ENCODE measurements around the gene ZNF487. TPM values are rescaled to one million over a fixed set of nuclear protein-coding genes. Genes with fewer than 3 reads are reported as not detected.
"Not testable (repeated sequence)": the region's sequence is repeated elsewhere in the genome, so short reads cannot be mapped to it uniquely, and the experiment has no call there.

ZNF487 gene
- total and polyA plus RNA-seq, 2 donors (not counting 1 experiment from before 2014, with no cell fraction given) = 4.0 TPM

DNA sequence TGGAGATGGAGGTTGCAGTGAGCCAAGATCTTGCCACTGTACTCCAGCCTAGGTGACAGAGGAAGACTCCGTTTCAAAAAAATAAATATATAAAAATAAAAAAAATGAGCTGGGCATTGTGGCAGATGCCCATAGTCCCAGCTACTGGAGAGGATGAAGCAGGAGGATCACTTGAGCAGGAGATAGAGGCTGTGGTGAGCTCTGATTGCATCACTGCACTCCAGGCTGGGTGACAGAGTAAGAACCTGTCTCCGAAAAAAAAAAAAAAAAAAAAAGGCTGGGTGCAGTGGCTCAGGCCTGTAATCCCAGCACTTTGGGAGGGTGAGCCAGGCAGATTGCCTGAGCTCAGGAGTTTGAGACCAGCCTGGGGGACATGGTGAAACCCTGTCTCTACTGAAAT lies 11.8 kb downstream of the ZNF487 start:
- no peak for DNase-seq (ENCODE audit: low read depth in 2 of 2)
- no peaks in the 10 kb centered on the region for H4K20me1 ChIP-seq (ENCODE audit: control insufficient read depth, extremely low read depth, insufficient read depth, low read length)
- H3K9ac ChIP-seq (ENCODE audit: insufficient read depth, low read length) = no peak overlapping the region
- H3K36me3 ChIP-seq (ENCODE audit: control insufficient read depth, insufficient read depth, low read length) = no peaks in the 10 kb centered on the region
- H3K4me1 ChIP-seq (ENCODE audit: control insufficient read depth, extremely low read depth, insufficient read depth, low read length) = no peaks in the 10 kb centered on the region
- no peaks in the 10 kb centered on the region for H3K27me3 ChIP-seq (ENCODE audit: control insufficient read depth, insufficient read depth, low read length)
- H3K4me3 ChIP-seq (replicated peaks in 1 of 4; ENCODE audit: control extremely low read depth in 1 of 4, insufficient read depth in 1 of 4, low read depth in 3 of 4, low read length in 4 of 4) = no peak overlapping the region
- H3K27ac ChIP-seq (ENCODE audit: insufficient read depth, low read length) = no peak overlapping the region
- TF ChIP-seq EZH2 (IDR thresholded peaks at IDR 0.05; ENCODE audit: low read length, missing control alignments) = no peak
- TF ChIP-seq CTCF (conservative IDR thresholded peaks at IDR 0.05 in 1 of 2, IDR thresholded peaks at IDR 0.05 in 1 of 2; ENCODE audit: low read depth in 1 of 2, low read length in 2 of 2) = no peak
- no peak overlapping the region for H2AFZ ChIP-seq (ENCODE audit: low read length)
- no peaks in the 10 kb centered on the region for H3K9me3 ChIP-seq (ENCODE audit: control insufficient read depth, insufficient read depth, low read depth, low read length)
- H3K4me2 ChIP-seq (ENCODE audit: extremely low read depth, insufficient read depth, low read length) = no peak overlapping the region
- no peaks in the 10 kb centered on the region for H3K79me2 ChIP-seq (ENCODE audit: control insufficient read depth, insufficient read depth, low read length)

- Histone ChIP-seq H3K79me2 (ENCODE audit: control insufficient read depth, insufficient read depth, low read length) (no peaks in the 10 kb centered on the region), H3K9me3 (ENCODE audit: control insufficient read depth, insufficient read depth, low read depth, low read length) (no peaks in the 10 kb centered on the region), H3K27ac (ENCODE audit: insufficient read depth, low read length) (no peak overlapping the region), H3K9ac (ENCODE audit: insufficient read depth, low read length) (no peak overlapping the region), H3K36me3 (ENCODE audit: control insufficient read depth, insufficient read depth, low read length) (no peaks in the 10 kb centered on the region), H4K20me1 (ENCODE audit: control insufficient read depth, extremely low read depth, insufficient read depth, low read length) (no peaks in the 10 kb centered on the region), H3K4me2 (ENCODE audit: extremely low read depth, insufficient read depth, low read length) (no peak overlapping the region), H3K4me3 (replicated peaks in 1 of 4; ENCODE audit: control extremely low read depth in 1 of 4, insufficient read depth in 1 of 4, low read depth in 3 of 4, low read length in 4 of 4) (no peak overlapping the region), H3K4me1 (ENCODE audit: control insufficient read depth, extremely low read depth, insufficient read depth, low read length) (peaks cover 6% of the 10 kb centered on the region), H3K27me3 (ENCODE audit: control insufficient read depth, insufficient read depth, low read length) (no peaks in the 10 kb centered on the region), H2AFZ (ENCODE audit: low read length) (no peak overlapping the region)
- DNase-seq (ENCODE audit: low read depth in 2 of 2) = no peak
- TF ChIP-seq EZH2 (IDR thresholded peaks at IDR 0.05; ENCODE audit: low read length, missing control alignments) (no peak), CTCF (conservative IDR thresholded peaks at IDR 0.05 in 1 of 2, IDR thresholded peaks at IDR 0.05 in 1 of 2; ENCODE audit: low read depth in 1 of 2, low read length in 2 of 2) (no peak)
Measured at GRCh38 chr10:43452356-43452914, 15.5 kb downstream of the ZNF487 start.

DNA sequence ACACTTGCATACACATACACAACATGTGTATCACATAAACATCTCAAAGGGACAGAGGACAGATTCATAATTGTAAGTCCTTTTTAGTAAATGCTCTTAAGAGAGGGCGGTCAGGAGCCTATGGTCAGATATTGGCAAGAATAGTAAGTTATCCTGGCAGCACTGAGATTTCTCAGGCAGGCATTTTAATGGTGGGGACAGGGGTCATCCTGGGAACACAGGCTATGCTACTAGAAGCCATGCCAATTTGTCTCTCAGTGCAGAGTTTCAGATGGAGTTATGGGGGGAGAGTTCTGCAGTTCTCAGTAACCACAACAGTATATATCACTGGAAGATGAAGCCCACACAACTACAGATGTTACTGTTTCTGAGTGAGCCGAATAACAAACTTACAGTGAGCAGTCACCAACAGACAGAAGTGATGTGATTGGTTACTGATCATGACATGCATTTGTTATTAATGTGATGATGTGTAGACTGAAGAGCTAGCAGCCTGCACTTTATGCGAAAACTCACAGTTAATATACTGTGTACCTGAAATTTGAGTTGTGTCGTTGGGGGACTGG lies 16.4 kb downstream of the ZNF487 start:
- DNase-seq (ENCODE audit: low read depth in 2 of 2) = no peak
- H3K4me1 ChIP-seq (ENCODE audit: control insufficient read depth, extremely low read depth, insufficient read depth, low read length) = peaks cover 6% of the 10 kb centered on the region
- no peaks in the 10 kb centered on the region for H4K20me1 ChIP-seq (ENCODE audit: control insufficient read depth, extremely low read depth, insufficient read depth, low read length)
- no peak for TF ChIP-seq CTCF (conservative IDR thresholded peaks at IDR 0.05 in 1 of 2, IDR thresholded peaks at IDR 0.05 in 1 of 2; ENCODE audit: low read depth in 1 of 2, low read length in 2 of 2)
- no peak for TF ChIP-seq EZH2 (IDR thresholded peaks at IDR 0.05; ENCODE audit: low read length, missing control alignments)
- H3K79me2 ChIP-seq (ENCODE audit: control insufficient read depth, insufficient read depth, low read length) = no peaks in the 10 kb centered on the region
- H3K27ac ChIP-seq (ENCODE audit: insufficient read depth, low read length) = no peak overlapping the region
- no peaks in the 10 kb centered on the region for H3K9me3 ChIP-seq (ENCODE audit: control insufficient read depth, insufficient read depth, low read depth, low read length)
- no peak overlapping the region for H2AFZ ChIP-seq (ENCODE audit: low read length)
- H3K9ac ChIP-seq (ENCODE audit: insufficient read depth, low read length) = no peak overlapping the region
- H3K27me3 ChIP-seq (ENCODE audit: control insufficient read depth, insufficient read depth, low read length) = no peaks in the 10 kb centered on the region
- H3K4me3 ChIP-seq (replicated peaks in 1 of 4; ENCODE audit: control extremely low read depth in 1 of 4, insufficient read depth in 1 of 4, low read depth in 3 of 4, low read length in 4 of 4) = no peak overlapping the region
- no peaks in the 10 kb centered on the region for H3K36me3 ChIP-seq (ENCODE audit: control insufficient read depth, insufficient read depth, low read length)
- H3K4me2 ChIP-seq (ENCODE audit: extremely low read depth, insufficient read depth, low read length) = no peak overlapping the region

- not testable (repeated sequence) for H3K27ac ChIP-seq (ENCODE audit: insufficient read depth, low read length)
Measured at GRCh38 chr10:43454025-43454424, 17.1 kb downstream of the ZNF487 start.

GRCh38 chr10:43456561-43456960 lies 19.6 kb downstream of the ZNF487 start:
- not testable (repeated sequence) for H3K9ac ChIP-seq (ENCODE audit: insufficient read depth, low read length); DNase-seq (ENCODE audit: low read depth in 2 of 2); H3K27me3 ChIP-seq (ENCODE audit: control insufficient read depth, insufficient read depth, low read length); H3K27ac ChIP-seq (ENCODE audit: insufficient read depth, low read length); H4K20me1 ChIP-seq (ENCODE audit: control insufficient read depth, extremely low read depth, insufficient read depth, low read length); H2AFZ ChIP-seq (ENCODE audit: low read length); H3K79me2 ChIP-seq (ENCODE audit: control insufficient read depth, insufficient read depth, low read length); H3K9me3 ChIP-seq (ENCODE audit: control insufficient read depth, insufficient read depth, low read depth, low read length); H3K36me3 ChIP-seq (ENCODE audit: control insufficient read depth, insufficient read depth, low read length); H3K4me1 ChIP-seq (ENCODE audit: control insufficient read depth, extremely low read depth, insufficient read depth, low read length)
- peak overlapping the region in 2 of 4 experiments; percentile 67 to 69 for H3K4me3 ChIP-seq (replicated peaks in 1 of 4; ENCODE audit: control extremely low read depth in 1 of 4, insufficient read depth in 1 of 4, low read depth in 3 of 4, low read length in 4 of 4)
- peak overlapping the region; percentile 67 for H3K4me2 ChIP-seq (ENCODE audit: extremely low read depth, insufficient read depth, low read length)

More at GRCh38 chr10:43454025-43454424, 17.1 kb downstream of the ZNF487 start:
- not testable (repeated sequence) for H4K20me1 ChIP-seq (ENCODE audit: control insufficient read depth, extremely low read depth, insufficient read depth, low read length); DNase-seq (ENCODE audit: low read depth in 2 of 2); H2AFZ ChIP-seq (ENCODE audit: low read length); H3K36me3 ChIP-seq (ENCODE audit: control insufficient read depth, insufficient read depth, low read length); H3K9me3 ChIP-seq (ENCODE audit: control insufficient read depth, insufficient read depth, low read depth, low read length); H3K79me2 ChIP-seq (ENCODE audit: control insufficient read depth, insufficient read depth, low read length); H3K4me1 ChIP-seq (ENCODE audit: control insufficient read depth, extremely low read depth, insufficient read depth, low read length); H3K9ac ChIP-seq (ENCODE audit: insufficient read depth, low read length); H3K4me3 ChIP-seq (replicated peaks in 1 of 4; ENCODE audit: control extremely low read depth in 1 of 4, insufficient read depth in 1 of 4, low read depth in 3 of 4, low read length in 4 of 4); H3K4me2 ChIP-seq (ENCODE audit: extremely low read depth, insufficient read depth, low read length); H3K27me3 ChIP-seq (ENCODE audit: control insufficient read depth, insufficient read depth, low read length)
